ENCODE data around the gene NDFIP2. TPM values are rescaled to one million over a fixed set of nuclear protein-coding genes. Genes with fewer than 3 reads are reported as not detected.

Gene NDFIP2
- total RNA-seq, 1 experiment from 2014 or later = 31.0 TPM

DNA sequence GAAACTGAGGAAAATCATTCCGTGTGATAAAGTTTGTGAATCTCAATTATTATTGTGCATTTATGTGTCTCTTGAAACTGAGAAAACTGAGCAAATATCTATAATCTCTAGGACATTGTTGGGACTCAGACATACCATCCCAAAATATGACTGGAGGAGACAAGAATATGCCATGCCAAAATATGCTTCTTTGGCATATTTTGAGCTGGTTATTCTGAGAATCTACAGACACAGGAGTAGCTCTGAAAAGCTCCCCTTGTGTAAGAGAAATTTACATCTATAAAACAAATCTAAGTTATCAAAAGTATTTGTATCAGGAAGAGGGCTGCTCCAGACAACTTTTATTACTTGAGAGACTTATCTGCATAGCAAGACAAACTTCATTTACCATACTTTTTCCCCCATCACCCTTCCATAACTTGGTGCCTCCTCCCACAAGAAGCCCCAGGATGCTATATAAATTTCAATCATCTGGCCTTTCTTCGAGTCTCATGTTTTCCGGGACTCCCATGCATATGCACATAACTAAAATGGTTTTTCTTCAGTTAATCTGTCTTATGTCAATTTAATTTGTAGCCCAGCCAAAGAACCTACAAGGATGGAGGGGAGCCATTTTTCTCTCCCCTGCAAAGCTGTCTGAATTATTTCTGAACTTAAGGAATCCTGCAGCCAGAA is 28.6 kb upstream of the NDFIP2 start:
- Histone ChIP-seq H3K9ac (ENCODE audit: extremely low read depth, insufficient read length, low read length) (no peak overlapping the region), H3K23ac (ENCODE audit: insufficient read length, low read depth, low read length) (no peak overlapping the region), H3K79me2 (ENCODE audit: insufficient read depth, low read length) (no peaks in the 10 kb centered on the region), H3K4me2 (ENCODE audit: insufficient read depth, insufficient read length, low read length) (no peak overlapping the region), H3K23me2 (ENCODE audit: insufficient read length, low read depth, low read length, poor library complexity, severe bottlenecking) (no peaks in the 10 kb centered on the region), H3K9me3 (ENCODE audit: control insufficient read depth, low read depth, low read length) (no peaks in the 10 kb centered on the region), H3K4me1 (ENCODE audit: insufficient read depth, low read length) (no peaks in the 10 kb centered on the region; the same call in 1 of the 2 replicates), H4K91ac (ENCODE audit: insufficient read length, low read depth, low read length) (no peak overlapping the region), H4K20me1 (ENCODE audit: control insufficient read depth, insufficient read depth, insufficient read length) (no peaks in the 10 kb centered on the region), H3K4ac (ENCODE audit: low read depth, low read length) (no peak overlapping the region), H4K5ac (ENCODE audit: insufficient read length, low read depth, low read length) (no peak overlapping the region), H3K79me1 (ENCODE audit: insufficient read depth, low read depth, low read length, poor library complexity, severe bottlenecking) (no peaks in the 10 kb centered on the region), H3K56ac (ENCODE audit: insufficient read length, low read depth, low read length) (no peak overlapping the region), H3K18ac (ENCODE audit: insufficient read length, low read depth, low read length) (no peak overlapping the region), H2BK120ac (ENCODE audit: low read depth, low read length, poor library complexity, severe bottlenecking) (no peak overlapping the region), H2AK5ac (ENCODE audit: insufficient read length, low read length) (no peak overlapping the region), H3K27ac (ENCODE audit: insufficient read length, low read depth, low read length) (no peak overlapping the region), H2BK12ac (ENCODE audit: insufficient read length, low read depth, low read length) (no peak overlapping the region), H2BK20ac (ENCODE audit: low read depth, low read length, poor library complexity, severe bottlenecking) (no peak overlapping the region), H2BK5ac (ENCODE audit: insufficient read length, low read length) (no peak overlapping the region), H2BK15ac (ENCODE audit: low read depth, low read length) (no peak overlapping the region), H3T11ph (ENCODE audit: low read length) (no peak overlapping the region), H3K27me3 (ENCODE audit: insufficient read depth, low read length) (no peaks in the 10 kb centered on the region), H3K14ac (ENCODE audit: insufficient read depth, low read length) (no peak overlapping the region), H2AFZ (ENCODE audit: low read length) (no peak overlapping the region), H4K8ac (replicated peaks; ENCODE audit: insufficient read length, low read depth, low read length) (no peak overlapping the region)
- Mint-ChIP-seq H3K36me3 (ENCODE audit: insufficient read depth in 1 of 3, low read depth in 3 of 3) (no peaks in the 10 kb centered on the region), H3K27ac (no peak overlapping the region), H3K4me1 (peaks cover 12 to 14% of the 10 kb centered on the region in 2 experiments), H3K4me3 (no peak overlapping the region), H3K27me3 (ENCODE audit: low read depth) (no peaks in the 10 kb centered on the region), H3K9me3 (no peaks in the 10 kb centered on the region)
- DNase-seq = no peak
- no CpG with 5 or more reads among the region's 3 CpGs for WGBS (ENCODE audit: extremely low coverage, insufficient read length, low lambda C conversion rate)
- no peak for TF ChIP-seq CTCF (conservative IDR thresholded peaks at IDR 0.05)

Data from H9 (cell line).